Measurements from ENCODE around the gene COL19A1.

GRCh38 chr6:69835414-69836179 is 30.8 kb upstream of the COL19A1 start:
- TF ChIP-seq JUND (CRISPR knock-in tag; IDR thresholded peaks at IDR 0.05) (no peak), YEATS2 (CRISPR knock-in tag; IDR thresholded peaks at IDR 0.05; ENCODE audit: borderline replicate concordance) (no peak), POLR2A (IDR thresholded peaks at IDR 0.05; ENCODE audit: insufficient read depth in 1 of 2, low read depth in 2 of 2, low read length in 2 of 2) (no peak), MXD4 (CRISPR knock-in tag; IDR thresholded peaks at IDR 0.05) (no peak), ZFX (CRISPR knock-in tag; IDR thresholded peaks at IDR 0.05; ENCODE audit: low read depth) (no peak), EZH2 (conservative IDR thresholded peaks at IDR 0.05; ENCODE audit: low read depth, low read length) (no peak), YY1 (IDR thresholded peaks at IDR 0.05; ENCODE audit: insufficient read depth, insufficient replicate concordance, low read depth, low read length) (no peak), TEAD2 (CRISPR knock-in tag; IDR thresholded peaks at IDR 0.05) (no peak), JUN (CRISPR knock-in tag; IDR thresholded peaks at IDR 0.05) (no peak), RFX5 (IDR thresholded peaks at IDR 0.05; ENCODE audit: low read depth, low read length) (no peak), ARID3A (IDR thresholded peaks at IDR 0.05; ENCODE audit: low read depth, low read length) (no peak)
